Measurements from ENCODE around the gene SLC24A3.

- TF ChIP-seq SP1 (IDR thresholded peaks at IDR 0.05) (no peak), SUZ12 (IDR thresholded peaks at IDR 0.05) (no peak), ELF4 (IDR thresholded peaks at IDR 0.05) (no peak), HDGF (IDR thresholded peaks at IDR 0.05; ENCODE audit: borderline replicate concordance) (no peak)
These were observed 494.0 kb downstream of the SLC24A3 start for GRCh38 chr20:19706463-19706862.
